Ectodermal cell (in vitro differentiated cells): ENCODE results near the gene ENTPD6.
"Not testable (repeated sequence)": the region's sequence is repeated elsewhere in the genome, so short reads cannot be mapped to it uniquely, and the experiment has no call there.

Source experiments
- H3K27ac ChIP-seq: 2 replicates; pipeline ENCODE4 v1.7.0; 2013; ENCODE audit warnings: mild to moderate bottlenecking, low read depth, low read length; ENCODE audit not compliant: insufficient read depth, poor library complexity, severe bottlenecking
- H3K27me3 ChIP-seq: 2 replicates; pipeline ENCODE4 v1.7.0; 2013; ENCODE audit warnings: mild to moderate bottlenecking, low read length; ENCODE audit not compliant: insufficient read depth, control insufficient read depth, poor library complexity, severe bottlenecking
- H3K36me3 ChIP-seq: one replicate; pipeline ENCODE4 v1.7.0; 2013; ENCODE audit warnings: low read length; ENCODE audit not compliant: control insufficient read depth, insufficient read depth
- H3K4me1 ChIP-seq: one replicate; pipeline ENCODE4 v1.7.0; 2013; ENCODE audit warnings: low read length; ENCODE audit not compliant: control insufficient read depth, insufficient read depth
- H3K4me3 ChIP-seq: 2 replicates; pipeline ENCODE4 v1.7.0; 2013; ENCODE audit warnings: low read depth, low read length, control low read depth; ENCODE audit not compliant: insufficient read depth
- H3K9me3 ChIP-seq: 2 replicates; pipeline ENCODE4 v1.7.0; 2013; ENCODE audit warnings: mild to moderate bottlenecking, low read length, moderate library complexity; ENCODE audit not compliant: control insufficient read depth
- WGBS, 2 experiments: methylation state at CpG; one replicate each; pipeline ENCODE4 v1.1.7; 2013; ENCODE audit warnings: missing lambda C conversion rate in 2 of 2; 5-methylcytosine and 5-hydroxymethylcytosine counted together

Gene ENTPD6

GRCh38 chr20:25165128-25165527, 30.4 kb upstream of the ENTPD6 start:
- Histone ChIP-seq H3K36me3 (no peaks in the 10 kb centered on the region), H3K4me3 (no peak overlapping the region), H3K27me3 (no peaks in the 10 kb centered on the region), H3K9me3 (no peaks in the 10 kb centered on the region), H3K27ac (no peak overlapping the region), H3K4me1 (no peaks in the 10 kb centered on the region)

GRCh38 chr20:25166105-25166782, 29.3 kb upstream of the ENTPD6 start:
- not testable (repeated sequence) for H3K27me3 ChIP-seq, H3K9me3 ChIP-seq, H3K36me3 ChIP-seq, H3K4me1 ChIP-seq, H3K27ac ChIP-seq, H3K4me3 ChIP-seq
- 47 to 48% methylated on average over 2 of the region's 2 CpGs for WGBS, 2 experiments

- H3K27ac ChIP-seq = no peak overlapping the region
- no peaks in the 10 kb centered on the region for H3K36me3 ChIP-seq
- 50 to 53% methylated on average over 2 of the region's 2 CpGs for WGBS, 2 experiments
- no peaks in the 10 kb centered on the region for H3K4me1 ChIP-seq
- H3K4me3 ChIP-seq = no peak overlapping the region
- H3K27me3 ChIP-seq = no peaks in the 10 kb centered on the region
- no peaks in the 10 kb centered on the region for H3K9me3 ChIP-seq
These were observed 22.2 kb upstream of the ENTPD6 start for GRCh38 chr20:25173321-25173720.

- H3K9me3 ChIP-seq = no peaks in the 10 kb centered on the region
- no peaks in the 10 kb centered on the region for H3K4me1 ChIP-seq
- H3K27me3 ChIP-seq = no peaks in the 10 kb centered on the region
- no peaks in the 10 kb centered on the region for H3K36me3 ChIP-seq
- no peak overlapping the region for H3K27ac ChIP-seq
- H3K4me3 ChIP-seq = no peak overlapping the region
These were observed 21.6 kb upstream of the ENTPD6 start for GRCh38 chr20:25173886-25174308.

- no peaks in the 10 kb centered on the region for H3K9me3 ChIP-seq
- WGBS, 2 experiments = 67 to 75% methylated on average over 3 of the region's 3 CpGs
- H3K27me3 ChIP-seq = peaks cover 4% of the 10 kb centered on the region
- no peaks in the 10 kb centered on the region for H3K4me1 ChIP-seq
- H3K27ac ChIP-seq = no peak overlapping the region
- no peak overlapping the region for H3K4me3 ChIP-seq
- H3K36me3 ChIP-seq = no peaks in the 10 kb centered on the region
These were observed 19.3 kb upstream of the ENTPD6 start for GRCh38 chr20:25176184-25176583.

GRCh38 chr20:25177890-25178321, 17.6 kb upstream of the ENTPD6 start:
- H3K9me3 ChIP-seq = no peaks in the 10 kb centered on the region
- H3K4me1 ChIP-seq = no peaks in the 10 kb centered on the region
- no peaks in the 10 kb centered on the region for H3K36me3 ChIP-seq
- H3K27me3 ChIP-seq = peaks cover 4% of the 10 kb centered on the region
- H3K4me3 ChIP-seq = no peak overlapping the region
- WGBS, 2 experiments = 65 to 73% methylated on average over 2 of the region's 2 CpGs
- H3K27ac ChIP-seq = no peak overlapping the region

- Histone ChIP-seq H3K36me3 (no peaks in the 10 kb centered on the region), H3K4me3 (no peak overlapping the region), H3K27ac (no peak overlapping the region), H3K4me1 (no peaks in the 10 kb centered on the region), H3K27me3 (peaks cover 4% of the 10 kb centered on the region), H3K9me3 (no peaks in the 10 kb centered on the region)
- WGBS, 2 experiments = 49 to 50% methylated on average over 7 of the region's 7 CpGs
These were observed 16.7 kb upstream of the ENTPD6 start for GRCh38 chr20:25178563-25179438.

- Histone ChIP-seq H3K9me3 (no peaks in the 10 kb centered on the region), H3K4me1 (no peaks in the 10 kb centered on the region), H3K27me3 (peaks cover 4% of the 10 kb centered on the region), H3K36me3 (no peaks in the 10 kb centered on the region), H3K27ac (no peak overlapping the region), H3K4me3 (no peak overlapping the region)
- 67 to 68% methylated on average over 13 to 15 of the region's 15 CpGs for WGBS, 2 experiments
These were observed 15.9 kb upstream of the ENTPD6 start for GRCh38 chr20:25179439-25180089.

GRCh38 chr20:25184391-25184790, 11.1 kb upstream of the ENTPD6 start:
- H3K36me3 ChIP-seq, H3K27ac ChIP-seq, H3K27me3 ChIP-seq, H3K4me3 ChIP-seq, H3K9me3 ChIP-seq, H3K4me1 ChIP-seq: not testable (repeated sequence)
- WGBS, 2 experiments = 95 to 100% methylated on average over 1 of the region's 1 CpG

- Histone ChIP-seq H3K27me3 (no peaks in the 10 kb centered on the region), H3K36me3 (no peaks in the 10 kb centered on the region), H3K4me3 (no peak overlapping the region), H3K9me3 (no peaks in the 10 kb centered on the region), H3K4me1 (no peaks in the 10 kb centered on the region), H3K27ac (no peak overlapping the region)
- WGBS, 2 experiments = 91 to 93% methylated on average over 3 of the region's 3 CpGs
These were observed 8.3 kb upstream of the ENTPD6 start for GRCh38 chr20:25187220-25187619.
